ENCODE data around the gene ST6GALNAC1. TPM values are rescaled to one million over a fixed set of nuclear protein-coding genes. Genes with fewer than 3 reads are reported as not detected.

ST6GALNAC1 gene
- total RNA-seq, 2 donors from 2014 or later: 0.44 to 1.8 TPM

DNA sequence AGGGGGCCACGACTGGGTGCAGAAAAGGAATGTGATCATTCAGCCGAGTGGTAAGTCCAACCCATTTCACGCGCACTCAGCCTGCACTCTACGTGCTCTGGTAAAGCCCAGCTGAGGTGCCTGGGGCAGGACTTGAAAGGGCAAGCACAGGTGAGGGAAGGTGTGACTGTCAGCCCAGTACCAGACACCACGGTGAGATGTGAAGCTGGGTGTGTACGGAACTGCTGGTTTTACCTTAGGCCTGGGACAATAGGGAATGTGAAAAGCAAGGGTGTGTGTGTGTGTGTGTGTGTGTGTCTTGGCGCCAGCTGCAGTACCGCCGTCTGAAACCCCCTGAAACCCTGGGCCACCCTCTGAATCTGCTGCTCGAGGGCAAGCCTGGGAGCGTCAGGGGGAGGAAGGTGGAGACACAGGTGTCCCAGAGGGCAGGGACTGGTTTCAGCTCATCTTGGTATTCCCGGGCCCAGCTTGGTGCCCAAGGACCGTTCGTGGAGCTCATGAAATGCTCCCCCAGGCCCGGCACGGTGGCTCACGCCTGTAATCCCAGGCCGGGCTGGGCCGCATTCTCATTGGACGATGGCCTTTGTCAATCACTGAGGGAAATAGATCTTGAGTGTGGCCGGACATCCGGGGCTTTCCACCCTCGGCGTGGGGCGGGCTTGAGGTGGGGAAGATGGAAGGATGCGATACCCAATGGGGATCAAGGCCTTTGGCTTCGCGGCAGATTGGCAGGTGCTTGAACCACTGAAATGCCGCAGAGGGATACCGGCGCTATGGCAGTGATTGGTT, 27.8 kb upstream of the ST6GALNAC1 start:
- DNase-seq: peak; percentile 99 to 100
- Mint-ChIP-seq H3K36me3 (ENCODE audit: insufficient read depth in 2 of 2) (no peaks in the 10 kb centered on the region), H3K4me3 (peak overlapping the region; percentile 90 to 96), H3K27ac (peak overlapping the region; percentile 83), H3K9me3 (peaks cover 0 to 3% of the 10 kb centered on the region in 2 donors), H3K4me1 (ENCODE audit: low read depth) (peaks cover 54% of the 10 kb centered on the region), H3K27me3 (ENCODE audit: low read depth) (no peaks in the 10 kb centered on the region)
- ATAC-seq (replicated peaks in 1 of 2): peak; percentile 98

DNA sequence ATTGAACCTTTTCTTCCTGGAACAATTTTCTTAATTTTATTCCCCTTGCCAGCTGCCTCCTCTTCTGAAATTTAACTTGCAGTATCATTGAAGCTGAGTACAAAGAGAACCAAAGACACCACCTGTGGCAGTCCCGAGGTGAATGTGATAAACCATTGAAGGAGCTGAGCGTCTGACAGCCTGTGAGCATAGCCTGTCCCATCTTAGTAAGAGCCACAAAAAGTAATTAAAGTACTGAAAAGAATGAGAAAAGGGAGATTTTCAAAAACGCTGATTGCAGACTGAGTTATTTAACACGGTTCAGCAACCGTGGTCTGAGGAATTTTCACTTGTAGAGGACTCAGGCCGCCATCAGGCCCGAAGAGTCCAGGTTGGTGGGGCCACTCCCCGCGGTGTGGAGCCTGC, 27.2 kb upstream of the ST6GALNAC1 start:
- ATAC-seq (replicated peaks in 1 of 2) (no peak), DNase-seq (no peak)
- peaks cover 0 to 3% of the 10 kb centered on the region in 2 donors for H3K9me3 Mint-ChIP-seq
- peak overlapping the region; percentile 90 to 96 for H3K4me3 Mint-ChIP-seq
- H3K27me3 Mint-ChIP-seq (ENCODE audit: low read depth): no peaks in the 10 kb centered on the region
- peaks cover 54% of the 10 kb centered on the region for H3K4me1 Mint-ChIP-seq (ENCODE audit: low read depth)
- H3K36me3 Mint-ChIP-seq (ENCODE audit: insufficient read depth in 2 of 2): no peaks in the 10 kb centered on the region
- H3K27ac Mint-ChIP-seq: peak overlapping the region; percentile 83

DNA sequence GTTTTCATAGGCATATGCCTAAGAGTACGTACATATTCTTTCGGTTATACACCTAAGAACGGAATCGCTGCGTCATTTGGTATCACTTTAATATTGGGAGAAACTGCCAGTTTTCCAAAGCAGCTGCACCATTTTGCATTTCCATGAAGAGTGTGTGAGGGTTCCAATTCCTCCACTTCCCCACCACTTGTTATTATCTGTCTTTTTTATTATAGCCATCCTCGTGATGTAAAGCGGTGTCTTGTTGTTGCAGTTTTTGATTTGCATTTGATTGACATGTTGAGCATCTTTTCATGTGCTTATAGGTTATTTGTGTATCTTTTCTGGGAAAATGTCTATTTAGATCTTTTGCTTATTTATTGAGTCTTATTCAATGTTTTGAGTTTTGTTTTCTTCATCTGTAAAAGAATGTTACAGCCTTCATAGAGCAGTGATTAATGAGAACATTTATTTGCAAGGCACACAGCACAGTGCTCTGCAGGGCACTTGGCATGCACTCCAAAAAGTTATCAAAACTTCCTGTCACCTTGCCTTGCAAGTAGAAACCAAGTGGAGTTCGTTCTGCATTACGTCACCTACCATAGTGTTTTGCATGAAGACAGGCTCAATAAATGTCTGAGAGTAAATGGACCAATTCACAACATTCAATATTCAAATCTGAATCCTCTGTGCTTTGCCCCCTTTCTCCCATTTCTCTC, 26.6 kb upstream of the ST6GALNAC1 start:
- peak overlapping the region; percentile 83 for H3K27ac Mint-ChIP-seq
- peak overlapping the region; percentile 90 to 96 for H3K4me3 Mint-ChIP-seq
- no peak for DNase-seq
- peaks cover 54% of the 10 kb centered on the region for H3K4me1 Mint-ChIP-seq (ENCODE audit: low read depth)
- H3K27me3 Mint-ChIP-seq (ENCODE audit: low read depth): no peaks in the 10 kb centered on the region
- no peaks in the 10 kb centered on the region for H3K36me3 Mint-ChIP-seq (ENCODE audit: insufficient read depth in 2 of 2)
- no peak for ATAC-seq (replicated peaks in 1 of 2)
- peaks cover 0 to 3% of the 10 kb centered on the region in 2 donors for H3K9me3 Mint-ChIP-seq

DNA sequence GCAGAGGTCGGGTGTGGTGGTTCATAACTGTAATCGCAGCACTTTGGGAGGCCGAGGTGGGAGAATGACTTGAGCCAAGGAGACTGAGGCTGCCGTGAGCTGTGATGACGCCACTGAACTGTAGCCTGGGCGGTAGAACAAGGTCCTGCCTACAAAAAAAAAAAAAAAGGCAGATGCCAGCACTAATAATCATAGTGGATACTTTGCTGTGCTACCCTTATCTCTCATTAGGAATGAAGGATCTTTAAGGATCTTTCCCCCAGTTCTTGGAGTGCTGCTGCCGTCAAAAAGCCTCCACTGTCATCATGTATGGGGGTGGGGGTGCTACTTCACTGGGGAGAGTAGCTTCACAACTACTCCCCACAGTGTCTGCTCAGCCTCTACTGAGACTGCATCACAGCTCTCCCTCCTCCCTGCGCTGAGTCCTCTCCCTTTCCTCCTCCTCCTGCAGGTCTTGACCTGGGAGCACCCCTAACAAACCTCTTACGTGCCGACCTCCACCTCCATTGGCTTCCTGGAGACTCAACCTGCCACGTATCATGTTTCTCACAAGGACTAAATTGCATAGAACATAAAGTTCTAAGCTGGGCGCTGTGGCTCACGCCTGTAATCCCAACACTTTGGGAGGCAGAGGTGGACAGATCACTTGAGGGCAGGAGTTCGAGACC, 24.4 kb upstream of the ST6GALNAC1 start:
- ATAC-seq (replicated peaks in 1 of 2) (no peak), DNase-seq (no peak)
- Mint-ChIP-seq H3K4me1 (ENCODE audit: low read depth) (peaks cover 46% of the 10 kb centered on the region), H3K36me3 (ENCODE audit: insufficient read depth in 2 of 2) (no peaks in the 10 kb centered on the region), H3K27ac (no peak overlapping the region), H3K4me3 (no peak overlapping the region), H3K9me3 (peaks cover 0 to 3% of the 10 kb centered on the region in 2 donors), H3K27me3 (ENCODE audit: low read depth) (no peaks in the 10 kb centered on the region)

DNA sequence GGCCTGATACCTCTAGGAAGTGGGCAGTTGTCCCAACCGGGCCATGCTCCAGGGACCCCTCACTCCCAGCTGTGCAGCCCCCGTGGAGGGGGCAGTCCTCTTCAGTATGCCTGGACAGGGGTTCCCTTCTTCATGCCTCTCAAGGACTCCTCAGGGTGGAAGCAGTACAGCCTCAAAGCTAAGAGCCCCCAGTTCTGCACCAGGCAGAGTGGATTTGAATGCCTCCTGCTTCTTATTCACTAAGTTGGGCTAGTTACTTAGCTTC, 23.9 kb upstream of the ST6GALNAC1 start:
- Mint-ChIP-seq H3K9me3 (peaks cover 0 to 3% of the 10 kb centered on the region in 2 donors), H3K27me3 (ENCODE audit: low read depth) (no peaks in the 10 kb centered on the region), H3K4me1 (ENCODE audit: low read depth) (peaks cover 42% of the 10 kb centered on the region), H3K36me3 (ENCODE audit: insufficient read depth in 2 of 2) (no peaks in the 10 kb centered on the region), H3K27ac (no peak overlapping the region), H3K4me3 (no peak overlapping the region)
- DNase-seq (no peak), ATAC-seq (replicated peaks in 1 of 2) (no peak)

DNA sequence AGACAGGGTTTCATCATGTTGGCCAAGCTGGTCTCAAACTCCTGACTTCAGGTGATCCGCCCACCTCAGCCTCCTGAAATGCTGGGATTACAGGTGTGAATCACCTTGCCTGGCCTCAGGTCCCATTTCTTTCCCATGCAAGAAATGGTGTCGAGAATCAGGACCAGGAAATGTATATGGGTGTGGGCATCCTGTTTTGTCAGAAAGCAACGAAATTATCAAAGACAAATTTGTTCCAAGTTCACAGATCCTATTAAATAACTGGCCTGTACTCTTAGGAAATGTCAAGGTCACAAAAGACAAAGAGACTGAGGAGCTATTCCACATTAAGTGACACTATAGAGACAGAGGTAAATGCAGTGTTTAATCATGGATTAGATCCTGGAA, 17.1 kb upstream of the ST6GALNAC1 start:
- Mint-ChIP-seq H3K36me3 (ENCODE audit: insufficient read depth in 2 of 2) (no peaks in the 10 kb centered on the region), H3K27ac (no peak overlapping the region), H3K4me3 (peak overlapping the region in 1 of 2 donors; percentile 22), H3K9me3 (no peaks in the 10 kb centered on the region), H3K4me1 (ENCODE audit: low read depth) (peaks cover 21% of the 10 kb centered on the region), H3K27me3 (ENCODE audit: low read depth) (no peaks in the 10 kb centered on the region)
- no peak for ATAC-seq (replicated peaks in 1 of 2)
- no peak for DNase-seq

DNA sequence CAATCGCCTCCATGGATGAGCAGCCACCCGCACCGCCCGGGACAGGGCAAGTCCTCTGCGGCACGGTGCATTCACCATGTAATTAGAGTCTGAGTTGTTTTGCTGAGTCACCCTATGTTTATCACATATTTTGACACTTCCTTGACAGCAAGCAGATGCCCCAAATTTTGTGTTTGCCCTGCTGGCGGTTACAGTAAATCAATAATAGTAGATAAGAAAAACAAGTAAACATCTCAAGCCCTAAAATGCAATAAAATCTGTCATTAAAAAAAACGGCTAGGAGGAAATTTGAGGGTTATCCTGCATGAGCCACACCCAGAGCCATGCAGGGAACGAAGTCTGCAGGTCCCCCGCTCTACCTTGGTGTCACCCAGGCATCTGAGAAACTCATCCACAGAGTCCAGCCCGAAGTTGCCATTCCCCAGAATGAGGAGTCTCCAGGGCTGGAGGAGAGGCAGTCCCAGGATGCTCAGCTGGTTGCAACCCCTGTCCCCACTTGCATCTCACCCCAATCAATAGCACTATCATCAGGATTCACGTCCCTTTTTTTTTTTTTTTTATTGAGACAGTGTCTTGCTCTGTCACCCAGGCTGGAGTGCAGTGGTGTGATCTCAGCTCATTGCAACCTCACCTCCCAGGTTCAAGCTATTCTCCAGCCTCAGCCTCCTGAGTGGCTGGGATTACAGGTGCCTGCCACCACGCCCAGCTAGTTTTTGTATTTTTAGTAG, 16.5 kb upstream of the ST6GALNAC1 start:
- DNase-seq (no peak), ATAC-seq (replicated peaks in 1 of 2) (peak; percentile 37 to 74)
- Mint-ChIP-seq H3K27ac (no peak overlapping the region), H3K27me3 (ENCODE audit: low read depth) (no peaks in the 10 kb centered on the region), H3K4me3 (peak overlapping the region; percentile 15 to 34), H3K36me3 (ENCODE audit: insufficient read depth in 2 of 2) (no peaks in the 10 kb centered on the region), H3K9me3 (no peaks in the 10 kb centered on the region), H3K4me1 (ENCODE audit: low read depth) (peaks cover 21% of the 10 kb centered on the region)

DNA sequence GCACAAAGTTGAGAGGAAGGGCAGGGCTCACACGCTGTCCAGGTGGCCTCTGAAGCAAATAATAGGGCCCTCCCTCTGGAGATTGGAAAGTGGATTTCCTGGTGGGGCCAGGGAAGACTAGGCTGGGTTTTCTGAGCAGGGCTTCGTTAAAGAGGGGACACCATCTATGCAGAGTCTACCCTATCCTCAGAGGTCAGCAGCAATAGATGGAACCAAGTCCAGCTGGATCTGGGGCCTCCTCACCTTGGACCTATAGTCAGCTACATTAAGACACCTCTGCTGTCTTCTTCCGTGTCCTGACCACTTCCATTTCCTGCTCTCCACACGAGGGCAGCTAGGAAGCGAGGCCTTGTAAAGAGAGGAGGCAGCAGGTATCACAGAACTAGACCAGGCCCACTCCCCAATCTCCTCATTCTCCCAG, 14.7 kb upstream of the ST6GALNAC1 start:
- Mint-ChIP-seq H3K27ac (no peak overlapping the region), H3K4me3 (no peak overlapping the region), H3K36me3 (ENCODE audit: insufficient read depth in 2 of 2) (no peaks in the 10 kb centered on the region), H3K27me3 (ENCODE audit: low read depth) (no peaks in the 10 kb centered on the region), H3K9me3 (no peaks in the 10 kb centered on the region), H3K4me1 (ENCODE audit: low read depth) (peaks cover 21% of the 10 kb centered on the region)
- DNase-seq: no peak
- ATAC-seq (replicated peaks in 1 of 2): no peak

DNA sequence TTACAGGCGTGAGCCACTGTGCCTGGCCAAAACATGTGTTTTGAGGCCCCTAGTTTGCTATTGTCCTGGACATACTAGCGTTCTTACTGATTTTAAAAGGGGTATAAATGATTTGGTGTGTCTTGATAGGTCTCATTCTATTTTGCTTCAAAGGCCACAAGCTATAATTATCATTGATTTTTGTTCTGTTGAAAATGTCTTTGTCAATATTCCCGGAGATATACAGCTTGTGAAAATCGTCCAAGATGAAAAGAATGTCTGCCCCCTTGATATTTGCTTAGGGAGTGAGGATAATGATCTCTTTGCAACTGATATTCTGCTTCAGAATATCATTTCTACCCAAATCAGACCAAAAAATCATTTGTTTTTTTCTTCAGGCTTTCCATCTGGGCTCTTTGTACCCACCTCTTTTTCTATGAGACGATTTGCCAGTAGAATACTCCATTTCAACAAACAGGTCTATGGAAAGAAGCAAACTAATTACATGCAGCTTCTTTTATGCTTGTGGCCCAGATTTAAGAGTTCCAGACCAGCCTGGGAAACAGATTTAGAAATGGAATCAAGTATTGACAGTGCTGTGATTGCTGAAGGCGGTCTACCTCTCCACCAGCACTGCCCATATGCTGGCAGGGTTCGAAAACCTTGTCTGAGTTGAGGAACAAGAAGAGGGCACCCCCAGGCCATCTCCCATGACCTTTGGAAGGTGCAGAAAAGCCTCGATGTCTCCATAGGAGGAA, 14.1 kb upstream of the ST6GALNAC1 start:
- no peak overlapping the region for H3K4me3 Mint-ChIP-seq

DNA sequence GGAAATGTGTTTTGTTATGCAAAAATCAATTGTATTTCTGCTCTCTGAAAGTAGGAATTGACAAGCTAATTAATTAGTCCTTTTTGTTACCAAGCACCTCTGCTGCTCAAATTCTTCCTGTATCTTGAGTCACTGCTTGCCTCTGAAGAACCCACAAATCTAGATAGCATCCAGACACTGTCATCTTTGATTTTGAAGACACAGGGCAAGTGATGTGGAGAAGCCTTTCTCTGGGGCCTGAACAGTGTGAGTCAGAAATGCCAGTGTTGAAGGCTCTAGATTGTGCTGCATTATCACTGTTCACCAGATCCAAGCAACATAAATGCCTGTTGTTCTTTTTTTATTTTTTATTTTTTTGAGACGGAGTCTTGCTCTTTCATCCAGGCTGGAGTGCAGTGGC, 10.9 kb upstream of the ST6GALNAC1 start:
- Mint-ChIP-seq H3K27ac (no peak overlapping the region), H3K36me3 (ENCODE audit: insufficient read depth in 2 of 2) (no peaks in the 10 kb centered on the region), H3K9me3 (no peaks in the 10 kb centered on the region), H3K4me3 (no peak overlapping the region), H3K27me3 (ENCODE audit: low read depth) (peaks cover 9% of the 10 kb centered on the region), H3K4me1 (ENCODE audit: low read depth) (peaks cover 17% of the 10 kb centered on the region)
- DNase-seq (no peak), ATAC-seq (replicated peaks in 1 of 2) (peak; percentile 58 to 78)

More for the DNA sequence above, 14.1 kb upstream of the ST6GALNAC1 start:
- Mint-ChIP-seq H3K27me3 (ENCODE audit: low read depth) (no peaks in the 10 kb centered on the region), H3K4me1 (ENCODE audit: low read depth) (peaks cover 21% of the 10 kb centered on the region), H3K36me3 (ENCODE audit: insufficient read depth in 2 of 2) (no peaks in the 10 kb centered on the region), H3K9me3 (no peaks in the 10 kb centered on the region), H3K27ac (no peak overlapping the region)
- ATAC-seq (replicated peaks in 1 of 2): no peak
- no peak for DNase-seq

DNA sequence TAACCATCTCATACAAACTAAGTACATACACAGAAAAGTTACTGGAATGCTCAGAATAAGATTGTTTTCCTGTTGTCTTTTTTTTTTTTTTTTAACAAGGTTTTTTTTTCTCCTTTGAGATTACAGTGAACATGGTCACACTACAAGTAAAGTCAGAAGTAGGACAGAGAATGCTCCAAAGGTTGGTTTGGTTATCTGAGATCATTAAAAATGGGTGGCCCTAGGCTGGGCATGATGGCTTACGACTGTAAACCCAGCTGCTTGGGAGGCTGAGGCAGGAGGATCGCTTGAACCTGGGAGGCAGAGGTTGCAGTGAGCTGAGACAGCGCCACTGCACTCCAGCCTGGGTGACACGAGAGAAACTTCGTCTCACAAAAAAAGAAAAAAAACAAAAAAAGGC, 6.9 kb upstream of the ST6GALNAC1 start:
- ATAC-seq (replicated peaks in 1 of 2): no peak
- Mint-ChIP-seq H3K9me3 (no peaks in the 10 kb centered on the region), H3K36me3 (ENCODE audit: insufficient read depth in 2 of 2) (peaks cover 0 to 4% of the 10 kb centered on the region in 2 donors)

DNA sequence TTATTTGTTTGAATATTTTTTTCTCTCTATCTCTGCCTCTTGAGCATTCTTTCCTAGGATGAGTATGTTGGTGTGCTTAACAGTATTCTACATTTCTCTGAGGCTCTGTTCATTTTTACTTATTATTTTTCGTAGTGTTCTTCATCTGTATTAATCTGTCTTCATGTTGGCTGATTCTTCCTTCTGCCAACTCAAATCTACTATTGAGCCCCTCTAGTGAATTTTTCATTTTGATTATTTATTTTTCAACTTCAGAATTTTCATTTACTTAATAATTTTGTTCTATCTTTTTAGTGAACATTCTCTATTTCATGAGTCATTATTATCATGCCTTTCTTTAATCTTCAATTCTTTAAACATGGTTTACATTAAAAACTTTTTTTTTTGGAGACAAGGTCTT, 3.2 kb upstream of the ST6GALNAC1 start:
- H3K4me3 Mint-ChIP-seq: no peak overlapping the region
- H3K36me3 Mint-ChIP-seq (ENCODE audit: insufficient read depth in 2 of 2): peaks cover 0 to 4% of the 10 kb centered on the region in 2 donors
- ATAC-seq (replicated peaks in 1 of 2) (no peak), DNase-seq (no peak)
- no peak overlapping the region for H3K27ac Mint-ChIP-seq
- H3K27me3 Mint-ChIP-seq (ENCODE audit: low read depth): peaks cover 1% of the 10 kb centered on the region
- no peaks in the 10 kb centered on the region for H3K9me3 Mint-ChIP-seq
- H3K4me1 Mint-ChIP-seq (ENCODE audit: low read depth): peaks cover 21% of the 10 kb centered on the region

More for the DNA sequence above, 6.9 kb upstream of the ST6GALNAC1 start:
- DNase-seq: no peak
- Mint-ChIP-seq H3K4me3 (no peak overlapping the region), H3K27me3 (ENCODE audit: low read depth) (peaks cover 9% of the 10 kb centered on the region), H3K27ac (no peak overlapping the region), H3K4me1 (ENCODE audit: low read depth) (peaks cover 10% of the 10 kb centered on the region)

Measured in activated T-cell treated with anti-CD3 and anti-CD28 coated beads, Interleukin-2, amount 50 U/mL, for 72 hours (primary cell).